ENCODE data around the gene F12.

The F12 gene

GRCh38 chr5:177421062-177421798, 11.9 kb upstream of the F12 start:
- no peak for TF ChIP-seq CTCF (IDR thresholded peaks at IDR 0.05)

DNA sequence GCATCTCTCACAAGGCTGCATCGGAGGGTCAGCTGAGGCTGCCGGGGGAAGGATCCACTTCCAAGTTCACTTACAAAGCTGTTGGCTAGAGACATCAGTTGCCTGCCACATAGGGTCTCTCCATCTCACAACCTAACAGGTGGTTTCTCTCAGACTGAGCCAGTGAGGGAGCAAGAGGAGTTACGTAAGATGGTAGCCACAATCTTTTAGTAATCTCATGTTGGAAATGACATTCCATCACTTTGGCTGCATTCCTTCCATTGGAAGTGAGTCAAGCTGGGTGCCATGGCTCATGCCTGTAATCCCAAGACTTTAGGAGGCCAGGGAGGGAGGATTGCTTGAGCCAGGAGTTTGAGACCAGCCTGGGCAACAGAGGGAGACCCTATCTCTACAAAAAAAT, 9.7 kb upstream of the F12 start:
- TF ChIP-seq CTCF (IDR thresholded peaks at IDR 0.05) = no peak

DNA sequence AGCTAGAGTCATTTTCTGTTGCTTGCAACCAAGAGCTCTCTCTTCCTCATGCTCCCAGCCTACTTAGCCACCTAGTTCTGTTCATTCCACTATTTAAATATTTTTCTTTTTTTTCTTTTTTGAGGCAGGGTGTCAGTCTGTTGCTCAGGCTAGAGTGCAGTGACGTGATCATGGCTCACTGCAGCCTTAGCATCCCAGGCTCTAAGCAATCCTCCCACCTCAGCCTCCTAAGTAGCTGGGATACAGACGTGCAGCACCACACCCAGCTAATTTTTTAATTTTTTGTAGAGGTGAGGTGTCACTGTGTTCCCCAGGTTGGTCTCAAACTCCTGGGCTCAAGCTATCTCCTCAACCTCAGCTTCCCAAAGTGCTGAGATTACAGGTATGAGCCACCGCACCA, 5.1 kb upstream of the F12 start:
- no peak for TF ChIP-seq CTCF (IDR thresholded peaks at IDR 0.05)

DNA sequence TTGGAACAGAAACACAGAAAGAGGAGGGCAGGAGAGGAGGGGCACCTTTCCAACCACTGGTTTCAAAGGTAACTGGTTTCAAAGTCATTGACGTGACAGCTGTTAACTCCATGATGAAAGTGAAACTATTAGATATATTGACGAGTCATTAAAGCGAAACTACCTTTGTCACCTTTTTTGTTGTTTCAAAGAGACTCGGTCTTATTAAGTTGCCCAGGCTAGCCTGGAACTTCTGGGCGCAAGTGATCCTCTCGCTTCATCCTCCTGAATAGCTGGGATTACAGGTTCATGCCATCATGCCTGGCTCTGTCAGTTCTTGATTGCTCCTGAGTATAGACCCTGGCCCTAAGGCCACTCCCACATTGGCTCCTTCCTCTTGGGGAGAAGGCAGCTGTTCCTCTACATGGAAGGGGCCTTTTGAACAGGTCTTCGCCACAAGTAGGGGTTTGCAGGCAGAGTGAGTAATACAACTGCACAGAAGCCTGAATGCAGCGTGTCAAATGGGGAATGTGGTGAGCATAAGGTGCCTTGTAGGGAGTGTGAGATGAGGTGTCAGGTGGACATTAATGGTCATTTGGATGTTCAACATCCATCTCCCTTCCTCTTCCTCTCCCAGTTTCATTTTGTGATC, 3.4 kb upstream of the F12 start:
- TF ChIP-seq CTCF (IDR thresholded peaks at IDR 0.05) = no peak

GRCh38 chr5:177410575-177410974, 1.2 kb upstream of the F12 start:
- no peak for TF ChIP-seq CTCF (IDR thresholded peaks at IDR 0.05)

- TF ChIP-seq CTCF (IDR thresholded peaks at IDR 0.05) = no peak
Measured at GRCh38 chr5:177405805-177406204, 3.6 kb downstream of the F12 start.

DNA sequence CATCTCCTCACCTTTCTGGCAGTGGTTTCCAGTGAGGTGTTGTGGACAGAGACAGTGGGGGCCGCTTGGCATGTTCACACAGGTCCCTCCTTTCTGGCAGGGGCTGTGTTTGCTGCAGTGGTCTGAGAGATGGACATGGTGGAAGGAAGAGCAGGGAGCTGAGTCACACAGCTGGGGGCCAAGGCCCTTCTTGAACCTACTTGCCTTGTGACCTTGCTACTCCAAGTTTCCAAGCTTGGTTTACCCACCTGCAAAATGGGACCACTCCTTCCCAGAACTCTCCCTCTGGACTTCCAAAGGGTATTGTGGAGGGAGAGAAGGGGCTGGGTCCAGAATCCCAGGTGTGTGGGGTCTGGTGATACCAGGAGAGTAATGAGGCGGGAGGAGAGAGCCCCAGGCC, 4.1 kb downstream of the F12 start:
- TF ChIP-seq CTCF (IDR thresholded peaks at IDR 0.05) = no peak

All from LNCAP (cell line).